Measurements from ENCODE around the gene HOXC10. TPM values are rescaled to one million over a fixed set of nuclear protein-coding genes. Genes with fewer than 3 reads are reported as not detected.

HOXC10 gene
- total RNA-seq, 1 experiment from 2014 or later = 3.8 TPM

DNA sequence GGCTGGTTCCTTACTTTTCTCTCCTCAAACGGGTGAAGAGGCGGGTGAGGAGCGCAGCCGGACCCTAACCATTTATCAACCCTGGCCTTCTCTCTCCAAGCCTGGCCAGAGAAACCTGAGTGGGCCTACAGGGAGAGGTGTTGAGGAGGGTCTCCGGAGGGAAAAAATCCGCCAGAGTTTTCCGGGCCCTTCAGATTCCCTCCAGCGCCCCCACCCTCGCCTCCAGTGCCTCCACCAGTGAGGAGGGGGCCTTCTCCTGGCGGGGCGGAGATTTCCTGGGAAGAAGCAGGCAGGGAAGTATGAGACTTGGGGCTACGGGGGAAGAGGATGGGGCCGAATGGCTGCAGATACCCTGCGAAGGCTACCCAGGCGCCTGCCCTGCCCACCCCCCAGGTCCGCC lies 46.5 kb downstream of the HOXC10 start:
- peaks cover 7 to 21% of the 10 kb centered on the region in 2 experiments for H3K4me1 ChIP-seq (ENCODE audit: control insufficient read depth in 1 of 2, insufficient read depth in 2 of 2, low read length in 2 of 2)
- H3K79me2 ChIP-seq (ENCODE audit: insufficient read depth, low read length) = no peaks in the 10 kb centered on the region
- ATAC-seq = no peak
- ChIA-PET RAD21 (ENCODE audit: low non-redundant PET in 1 of 2, low total read pairs in 2 of 2, uncharacterized antibody in 2 of 2, unreplicated experiment in 2 of 2) (interaction anchor here (1.6 to 3.0 kb wide), 2 partner anchors 107 to 170 kb away, joined by 9 to 12 read pairs; no protein-coding TSS in a partner anchor), CTCF (interaction anchor here (0.6 to 3.5 kb wide), 9 partner anchors 9 to 249 kb away, joined by 3 to 43 read pairs (median 9); partner anchors contain the start of genes HNRNPA1 and HOXC10), POLR2A (no interaction called here)
- H3K27me3 ChIP-seq (ENCODE audit: insufficient read depth, low read length) = no peaks in the 10 kb centered on the region
- BruUV-seq (replicated peaks) = no TSS peak
- H3K4me3 ChIP-seq (replicated peaks in 1 of 2; ENCODE audit: low read depth in 1 of 2, low read length in 2 of 2) = no peak overlapping the region
- no peaks in the 10 kb centered on the region for H3K9me2 ChIP-seq (ENCODE audit: insufficient read depth)
- no peaks in the 10 kb centered on the region for H3K36me3 ChIP-seq (ENCODE audit: control insufficient read depth in 1 of 2, insufficient read depth in 2 of 2, low read length in 2 of 2)
- DNase-seq (ENCODE audit: low read depth, low spot score) = no peak
- no peaks in the 10 kb centered on the region for H4K20me1 ChIP-seq (ENCODE audit: insufficient read depth)
- no peak overlapping the region for H2AFZ ChIP-seq (ENCODE audit: low read depth, low read length, poor library complexity, severe bottlenecking)
- no peaks in the 10 kb centered on the region for H3K9me3 ChIP-seq (ENCODE audit: control insufficient read depth in 1 of 2, insufficient read depth in 1 of 2, low read depth in 1 of 2, low read length in 2 of 2)
- H3K9ac ChIP-seq (ENCODE audit: low read length) = no peak overlapping the region
- TF ChIP-seq, protein P1, sequence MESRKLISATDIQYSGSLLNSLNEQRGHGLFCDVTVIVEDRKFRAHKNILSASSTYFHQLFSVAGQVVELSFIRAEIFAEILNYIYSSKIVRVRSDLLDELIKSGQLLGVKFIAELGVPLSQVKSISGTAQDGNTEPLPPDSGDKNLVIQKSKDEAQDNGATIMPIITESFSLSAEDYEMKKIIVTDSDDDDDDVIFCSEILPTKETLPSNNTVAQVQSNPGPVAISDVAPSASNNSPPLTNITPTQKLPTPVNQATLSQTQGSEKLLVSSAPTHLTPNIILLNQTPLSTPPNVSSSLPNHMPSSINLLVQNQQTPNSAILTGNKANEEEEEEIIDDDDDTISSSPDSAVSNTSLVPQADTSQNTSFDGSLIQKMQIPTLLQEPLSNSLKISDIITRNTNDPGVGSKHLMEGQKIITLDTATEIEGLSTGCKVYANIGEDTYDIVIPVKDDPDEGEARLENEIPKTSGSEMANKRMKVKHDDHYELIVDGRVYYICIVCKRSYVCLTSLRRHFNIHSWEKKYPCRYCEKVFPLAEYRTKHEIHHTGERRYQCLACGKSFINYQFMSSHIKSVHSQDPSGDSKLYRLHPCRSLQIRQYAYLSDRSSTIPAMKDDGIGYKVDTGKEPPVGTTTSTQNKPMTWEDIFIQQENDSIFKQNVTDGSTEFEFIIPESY (IDR thresholded peaks at IDR 0.05; ENCODE audit: extremely low read depth, insufficient replicate concordance, low read length) = no peak
- TF ChIP-seq SRF (IDR thresholded peaks at IDR 0.05; ENCODE audit: low read depth) (no peak), YY1 (IDR thresholded peaks at IDR 0.05; ENCODE audit: extremely low read depth, insufficient replicate concordance, low read depth, low read length) (no peak), RAD21 (IDR thresholded peaks at IDR 0.05; ENCODE audit: low read depth) (no peak), POLR2AphosphoS5 (IDR thresholded peaks at IDR 0.05; ENCODE audit: low read depth, low read length) (no peak), TCF7L2 (IDR thresholded peaks at IDR 0.05; ENCODE audit: borderline replicate concordance, extremely low read depth, insufficient read depth, insufficient read length) (no peak), POLR2A (IDR thresholded peaks at IDR 0.05; ENCODE audit: borderline replicate concordance, extremely low read depth, insufficient read depth, insufficient read length) (no peak), ZNF274 (IDR thresholded peaks at IDR 0.05; ENCODE audit: low read depth, low read length) (no peak), SIN3A (IDR thresholded peaks at IDR 0.05; ENCODE audit: low read depth) (no peak)
- TF ChIP-seq, protein P2, sequence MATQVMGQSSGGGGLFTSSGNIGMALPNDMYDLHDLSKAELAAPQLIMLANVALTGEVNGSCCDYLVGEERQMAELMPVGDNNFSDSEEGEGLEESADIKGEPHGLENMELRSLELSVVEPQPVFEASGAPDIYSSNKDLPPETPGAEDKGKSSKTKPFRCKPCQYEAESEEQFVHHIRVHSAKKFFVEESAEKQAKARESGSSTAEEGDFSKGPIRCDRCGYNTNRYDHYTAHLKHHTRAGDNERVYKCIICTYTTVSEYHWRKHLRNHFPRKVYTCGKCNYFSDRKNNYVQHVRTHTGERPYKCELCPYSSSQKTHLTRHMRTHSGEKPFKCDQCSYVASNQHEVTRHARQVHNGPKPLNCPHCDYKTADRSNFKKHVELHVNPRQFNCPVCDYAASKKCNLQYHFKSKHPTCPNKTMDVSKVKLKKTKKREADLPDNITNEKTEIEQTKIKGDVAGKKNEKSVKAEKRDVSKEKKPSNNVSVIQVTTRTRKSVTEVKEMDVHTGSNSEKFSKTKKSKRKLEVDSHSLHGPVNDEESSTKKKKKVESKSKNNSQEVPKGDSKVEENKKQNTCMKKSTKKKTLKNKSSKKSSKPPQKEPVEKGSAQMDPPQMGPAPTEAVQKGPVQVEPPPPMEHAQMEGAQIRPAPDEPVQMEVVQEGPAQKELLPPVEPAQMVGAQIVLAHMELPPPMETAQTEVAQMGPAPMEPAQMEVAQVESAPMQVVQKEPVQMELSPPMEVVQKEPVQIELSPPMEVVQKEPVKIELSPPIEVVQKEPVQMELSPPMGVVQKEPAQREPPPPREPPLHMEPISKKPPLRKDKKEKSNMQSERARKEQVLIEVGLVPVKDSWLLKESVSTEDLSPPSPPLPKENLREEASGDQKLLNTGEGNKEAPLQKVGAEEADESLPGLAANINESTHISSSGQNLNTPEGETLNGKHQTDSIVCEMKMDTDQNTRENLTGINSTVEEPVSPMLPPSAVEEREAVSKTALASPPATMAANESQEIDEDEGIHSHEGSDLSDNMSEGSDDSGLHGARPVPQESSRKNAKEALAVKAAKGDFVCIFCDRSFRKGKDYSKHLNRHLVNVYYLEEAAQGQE (IDR thresholded peaks at IDR 0.05; ENCODE audit: low read depth) = no peak
- TF ChIP-seq, protein P3, sequence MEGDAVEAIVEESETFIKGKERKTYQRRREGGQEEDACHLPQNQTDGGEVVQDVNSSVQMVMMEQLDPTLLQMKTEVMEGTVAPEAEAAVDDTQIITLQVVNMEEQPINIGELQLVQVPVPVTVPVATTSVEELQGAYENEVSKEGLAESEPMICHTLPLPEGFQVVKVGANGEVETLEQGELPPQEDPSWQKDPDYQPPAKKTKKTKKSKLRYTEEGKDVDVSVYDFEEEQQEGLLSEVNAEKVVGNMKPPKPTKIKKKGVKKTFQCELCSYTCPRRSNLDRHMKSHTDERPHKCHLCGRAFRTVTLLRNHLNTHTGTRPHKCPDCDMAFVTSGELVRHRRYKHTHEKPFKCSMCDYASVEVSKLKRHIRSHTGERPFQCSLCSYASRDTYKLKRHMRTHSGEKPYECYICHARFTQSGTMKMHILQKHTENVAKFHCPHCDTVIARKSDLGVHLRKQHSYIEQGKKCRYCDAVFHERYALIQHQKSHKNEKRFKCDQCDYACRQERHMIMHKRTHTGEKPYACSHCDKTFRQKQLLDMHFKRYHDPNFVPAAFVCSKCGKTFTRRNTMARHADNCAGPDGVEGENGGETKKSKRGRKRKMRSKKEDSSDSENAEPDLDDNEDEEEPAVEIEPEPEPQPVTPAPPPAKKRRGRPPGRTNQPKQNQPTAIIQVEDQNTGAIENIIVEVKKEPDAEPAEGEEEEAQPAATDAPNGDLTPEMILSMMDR (IDR thresholded peaks at IDR 0.05 in 2 of 3, conservative IDR thresholded peaks at IDR 0.05 in 1 of 3; ENCODE audit: borderline replicate concordance in 1 of 3, insufficient read depth in 1 of 3, low read depth in 2 of 3, low read length in 2 of 3) = no peak
- no peak overlapping the region for H3K4me2 ChIP-seq (ENCODE audit: low read length)
- H3K27ac ChIP-seq (ENCODE audit: low read depth, low read length) = no peak overlapping the region
- intact Hi-C loops (cut with micrococcal nuclease) = loop anchor here (5.0 kb wide), 1 partner anchor 106 kb away; no protein-coding TSS in a partner anchor
